ENCODE results near the gene INPP5D. TPM values are rescaled to one million over a fixed set of nuclear protein-coding genes. Genes with fewer than 3 reads are reported as not detected.
A peak's percentile ranks its signal among the peaks of the same experiment; 100 is the strongest.

Gene INPP5D
- total RNA-seq, 1 donor: under 0.01 TPM

DNA sequence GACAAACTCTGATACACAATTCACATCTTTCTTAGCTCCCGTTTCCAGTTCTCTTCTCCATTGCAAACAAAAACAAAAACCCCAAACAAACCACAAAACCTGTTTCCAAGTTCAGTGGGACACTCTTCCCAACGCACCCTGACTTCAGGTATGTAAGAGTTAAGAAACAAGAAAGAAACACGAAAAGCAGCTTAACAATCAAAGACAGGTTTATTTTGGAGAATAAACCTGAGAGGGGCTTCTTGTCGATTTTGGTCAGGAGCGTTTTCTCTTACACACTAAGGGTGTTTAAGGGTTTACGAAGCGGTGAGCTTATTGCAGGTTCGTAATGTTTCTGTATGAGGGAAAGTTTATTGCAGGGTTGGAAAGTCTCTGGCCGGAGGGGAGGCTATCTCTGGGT, 190.4 kb downstream of the INPP5D start:
- H3K4me3 ChIP-seq (ENCODE audit: low read depth, low read length): no peak overlapping the region
- TF ChIP-seq, protein P1, sequence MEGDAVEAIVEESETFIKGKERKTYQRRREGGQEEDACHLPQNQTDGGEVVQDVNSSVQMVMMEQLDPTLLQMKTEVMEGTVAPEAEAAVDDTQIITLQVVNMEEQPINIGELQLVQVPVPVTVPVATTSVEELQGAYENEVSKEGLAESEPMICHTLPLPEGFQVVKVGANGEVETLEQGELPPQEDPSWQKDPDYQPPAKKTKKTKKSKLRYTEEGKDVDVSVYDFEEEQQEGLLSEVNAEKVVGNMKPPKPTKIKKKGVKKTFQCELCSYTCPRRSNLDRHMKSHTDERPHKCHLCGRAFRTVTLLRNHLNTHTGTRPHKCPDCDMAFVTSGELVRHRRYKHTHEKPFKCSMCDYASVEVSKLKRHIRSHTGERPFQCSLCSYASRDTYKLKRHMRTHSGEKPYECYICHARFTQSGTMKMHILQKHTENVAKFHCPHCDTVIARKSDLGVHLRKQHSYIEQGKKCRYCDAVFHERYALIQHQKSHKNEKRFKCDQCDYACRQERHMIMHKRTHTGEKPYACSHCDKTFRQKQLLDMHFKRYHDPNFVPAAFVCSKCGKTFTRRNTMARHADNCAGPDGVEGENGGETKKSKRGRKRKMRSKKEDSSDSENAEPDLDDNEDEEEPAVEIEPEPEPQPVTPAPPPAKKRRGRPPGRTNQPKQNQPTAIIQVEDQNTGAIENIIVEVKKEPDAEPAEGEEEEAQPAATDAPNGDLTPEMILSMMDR (IDR thresholded peaks at IDR 0.05; ENCODE audit: insufficient read depth, low read depth, low read length): no peak
- no peak for DNase-seq (ENCODE audit: low read depth)

GRCh38 chr2:233250985-233251305, 190.8 kb downstream of the INPP5D start:
- TF ChIP-seq, protein P1 (IDR thresholded peaks at IDR 0.05; ENCODE audit: insufficient read depth, low read depth, low read length): no peak
- DNase-seq (ENCODE audit: low read depth): no peak
- H3K4me3 ChIP-seq (ENCODE audit: low read depth, low read length): peak overlapping the region; percentile 79

- peak within 1 kb of the TSS; percentile 79 for H3K4me3 ChIP-seq (ENCODE audit: low read depth, low read length)
- DNase-seq (ENCODE audit: low read depth): peak; percentile 97
- TF ChIP-seq, protein P1 (IDR thresholded peaks at IDR 0.05; ENCODE audit: insufficient read depth, low read depth, low read length): peak; percentile 95
Observed at GRCh38 chr2:233251306-233252116, 191.4 kb downstream of the INPP5D start, which contains the start of gene ATG16L1. TSS of gene ATG16L1 (plus strand) at chr2:233251673. CDS start at chr2:233251828, 155 bp downstream.

DNA sequence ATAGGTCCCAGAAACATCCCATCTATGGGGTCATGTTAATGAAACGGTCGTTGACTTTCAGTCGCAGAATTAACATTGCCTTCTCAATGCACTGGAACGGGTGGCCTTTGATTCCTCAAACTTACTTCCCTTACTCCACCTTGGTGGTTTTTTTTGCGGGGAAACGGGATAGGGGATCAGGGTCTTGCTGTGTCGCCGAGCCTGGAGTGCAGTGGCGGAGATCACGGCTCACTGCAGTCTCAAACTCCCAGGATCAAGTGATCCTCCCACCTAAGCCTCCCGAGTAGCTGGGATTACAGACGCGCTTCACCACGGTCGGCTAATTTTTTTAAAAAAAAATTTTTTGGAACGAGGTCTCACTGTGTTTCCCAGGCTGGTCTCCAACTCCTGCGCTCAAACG, 192.1 kb downstream of the INPP5D start:
- TF ChIP-seq, protein P1 (IDR thresholded peaks at IDR 0.05; ENCODE audit: insufficient read depth, low read depth, low read length): no peak
- DNase-seq (ENCODE audit: low read depth): no peak

DNA sequence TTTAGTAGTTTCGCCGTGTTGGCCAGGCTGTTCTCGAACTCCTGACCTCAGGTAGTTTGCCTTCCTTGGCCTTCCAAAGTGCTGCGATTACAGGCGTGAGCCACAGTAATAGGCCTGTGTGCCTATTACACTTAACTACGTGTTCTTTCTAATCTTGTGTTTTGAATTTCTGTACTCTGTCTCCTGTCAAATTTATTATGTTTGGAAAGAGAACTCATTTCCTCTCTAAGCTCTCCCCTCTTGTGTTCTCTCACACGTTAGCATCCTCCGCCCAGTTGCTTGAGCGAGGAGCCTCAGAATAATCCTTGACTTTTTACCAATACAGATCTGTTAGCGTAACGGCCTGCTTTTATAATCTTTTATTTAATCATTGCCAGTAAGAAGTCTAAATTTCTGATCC, 195.0 kb downstream of the INPP5D start:
- peak; percentile 77 for DNase-seq (ENCODE audit: low read depth)
- TF ChIP-seq, protein P1 (IDR thresholded peaks at IDR 0.05; ENCODE audit: insufficient read depth, low read depth, low read length): no peak
- H3K4me3 ChIP-seq (ENCODE audit: low read depth, low read length): no peak overlapping the region

More for the DNA sequence above, 192.1 kb downstream of the INPP5D start:
- H3K4me3 ChIP-seq (ENCODE audit: low read depth, low read length): peak overlapping the region; percentile 79

DNA sequence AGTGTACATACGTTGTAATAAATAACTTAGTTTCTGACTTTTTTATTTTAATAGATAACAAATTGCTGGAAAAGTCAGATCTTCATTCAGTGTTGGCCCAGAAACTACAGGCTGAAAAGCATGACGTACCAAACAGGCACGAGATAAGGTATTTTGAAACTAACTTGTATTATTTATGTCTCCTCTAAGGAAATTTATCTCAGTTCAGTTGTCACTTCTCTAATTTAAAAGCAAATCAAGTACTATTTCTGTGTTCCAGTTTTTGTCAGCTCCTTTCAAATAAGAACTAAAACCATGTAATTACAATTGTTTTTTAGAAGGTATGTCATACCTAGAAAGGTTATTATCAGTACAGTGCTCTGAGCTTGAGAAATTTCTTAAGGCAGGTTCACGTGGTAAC, 195.9 kb downstream of the INPP5D start:
- TF ChIP-seq, protein P1 (IDR thresholded peaks at IDR 0.05; ENCODE audit: insufficient read depth, low read depth, low read length): no peak

More for the DNA sequence above, 195.9 kb downstream of the INPP5D start:
- H3K4me3 ChIP-seq (ENCODE audit: low read depth, low read length): no peak overlapping the region
- DNase-seq (ENCODE audit: low read depth): no peak

Small RNA genes lying within 50 kb of the gene (small RNA-seq; reads per million reads assigned to genes)
- gene RN7SL32P: not detected

Other genes with a start within 250 kb of the INPP5D start
- 0.86 and 0.97 TPM in 2 replicates for gene SNORC, start 190.1 kb upstream of the INPP5D start, total RNA-seq
- gene NGEF, start 47.1 kb upstream of the INPP5D start, total RNA-seq: under 0.01 and 0.86 TPM in 2 replicates
- not detected in 2 replicates for gene NEU2, start 27.7 kb upstream of the INPP5D start, total RNA-seq
- 27.4 and 41.0 TPM in 2 replicates for gene ATG16L1, start 191.3 kb downstream of the INPP5D start, total RNA-seq
- gene SAG, start 247.5 kb downstream of the INPP5D start, total RNA-seq: not detected in 2 replicates